ENCODE results near the gene KCNJ11.

KCNJ11 gene

GRCh38 chr11:17353821-17354600 is 34.4 kb downstream of the KCNJ11 start:
- no peak for DNase-seq (ENCODE audit: low read depth)

GRCh38 chr11:17352950-17353820 is 35.3 kb downstream of the KCNJ11 start:
- no peak for DNase-seq (ENCODE audit: low read depth)

GRCh38 chr11:17351510-17352176 is 36.8 kb downstream of the KCNJ11 start, which contains the start of gene NCR3LG1:
Gene NCR3LG1, plus strand, starts transcription at chr11:17351800. Its CDS starts 170 bp downstream, at chr11:17351970.
- no peak for DNase-seq (ENCODE audit: low read depth)

- DNase-seq (ENCODE audit: low read depth): no peak
Observed at GRCh38 chr11:17351172-17351509, 37.3 kb downstream of the KCNJ11 start.

- no peak for DNase-seq (ENCODE audit: low read depth)
Observed at GRCh38 chr11:17350455-17351171, 37.8 kb downstream of the KCNJ11 start.

- no peak for DNase-seq (ENCODE audit: low read depth)
Observed at GRCh38 chr11:17347676-17348075, 40.8 kb downstream of the KCNJ11 start.

GRCh38 chr11:17343907-17344306 is 44.6 kb downstream of the KCNJ11 start:
- peak; percentile 78 for DNase-seq (ENCODE audit: low read depth)

- no peak for DNase-seq (ENCODE audit: low read depth)
Observed at GRCh38 chr11:17343257-17343656, 45.2 kb downstream of the KCNJ11 start.
